ENCODE measurements around the gene HPS4.

GRCh38 chr22:26463101-26463661 lies 20.4 kb downstream of the HPS4 start:
- TF ChIP-seq CTCF (IDR thresholded peaks at IDR 0.05) (no peak), POLR2AphosphoS5 (IDR thresholded peaks at IDR 0.05) (no peak), POLR2A (IDR thresholded peaks at IDR 0.05) (no peak)
